ENCODE measurements around the gene RAB11FIP3. TPM values are rescaled to one million over a fixed set of nuclear protein-coding genes. Genes with fewer than 3 reads are reported as not detected.

RAB11FIP3 gene
- total and polyA plus RNA-seq, 2 of the 13 experiments (the other 11 are each of a cell fraction or from before 2014, with no cell fraction given) = 34.3 to 57.6 TPM

DNA sequence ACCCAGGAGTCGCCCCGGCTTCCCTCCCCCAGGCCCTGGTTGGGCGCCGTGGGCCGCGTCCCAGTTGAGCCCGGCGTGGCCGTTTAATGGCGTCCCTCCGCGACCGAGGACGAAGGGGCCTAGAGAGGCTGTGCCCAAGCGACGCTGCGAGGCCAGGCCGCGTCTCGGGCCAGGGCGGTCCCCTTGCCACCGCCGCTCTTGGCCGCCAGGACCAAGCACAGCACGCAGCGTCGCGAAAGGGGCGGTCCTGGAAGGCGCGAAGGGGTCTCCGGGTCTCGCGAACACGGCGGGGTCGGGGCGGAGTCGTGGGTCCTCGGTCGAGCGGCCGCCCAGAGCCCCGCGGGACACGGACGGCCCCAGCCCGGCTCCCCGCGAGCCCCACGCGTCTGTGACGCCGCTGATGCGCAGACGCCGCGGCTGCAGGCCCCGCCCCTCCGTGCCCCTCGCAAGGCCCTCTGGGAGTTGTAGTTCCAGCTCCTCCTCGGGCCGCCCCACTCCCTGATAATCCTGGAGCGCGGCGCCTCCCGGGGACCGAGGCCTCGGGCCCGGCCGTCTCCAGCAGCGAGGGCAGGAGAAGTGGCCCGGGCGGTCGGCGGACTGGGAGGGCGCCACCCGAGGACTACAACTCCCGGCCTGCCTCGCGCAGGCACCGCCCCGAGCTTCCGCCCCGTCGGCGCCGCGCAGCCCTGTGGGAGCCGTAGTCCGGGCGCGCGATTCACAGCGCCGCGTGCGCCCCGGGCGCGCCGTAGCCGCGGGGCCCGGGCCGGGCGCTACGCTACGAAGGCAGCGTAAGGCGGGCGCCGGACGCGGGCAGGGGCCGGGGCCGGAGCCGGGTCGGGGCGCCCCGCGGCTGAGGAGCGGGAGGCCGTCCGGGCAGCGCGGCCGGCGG, 101.8 kb downstream of the RAB11FIP3 start, which contains the start of gene CAPN15 (continued):
- TF ChIP-seq ZNF607 (CRISPR knock-in tag; IDR thresholded peaks at IDR 0.05; ENCODE audit: borderline replicate concordance) (peak; percentile 37; the same call in 1 of the 2 replicates), CHD2 (IDR thresholded peaks at IDR 0.05; ENCODE audit: low read depth, low read length) (peak; percentile 73), BRCA1 (CRISPR knock-in tag; IDR thresholded peaks at IDR 0.05) (no peak), MATR3 (CRISPR knock-in tag; IDR thresholded peaks at IDR 0.05) (no peak), ZNF780A (CRISPR knock-in tag; IDR thresholded peaks at IDR 0.05) (no peak), RCOR2 (CRISPR knock-in tag; IDR thresholded peaks at IDR 0.05) (no peak), NR2C2 (CRISPR knock-in tag; IDR thresholded peaks at IDR 0.05; ENCODE audit: borderline replicate concordance) (peak; percentile 84), CHD4 (IDR thresholded peaks at IDR 0.05; ENCODE audit: borderline replicate concordance, low read length) (no peak), ZNF354B (CRISPR knock-in tag; IDR thresholded peaks at IDR 0.05) (no peak), ZEB1 (IDR thresholded peaks at IDR 0.05; ENCODE audit: insufficient replicate concordance, low read depth) (no peak), NFYB (CRISPR knock-in tag; IDR thresholded peaks at IDR 0.05) (no peak; the same call in 1 of the 2 replicates), SYNCRIP (IDR thresholded peaks at IDR 0.05; ENCODE audit: insufficient read depth, low read depth, low read length) (no peak), KDM3A (CRISPR knock-in tag; IDR thresholded peaks at IDR 0.05; ENCODE audit: low read depth) (no peak; the same call in 1 of the 2 replicates), MAF1 (CRISPR knock-in tag; IDR thresholded peaks at IDR 0.05; ENCODE audit: borderline replicate concordance) (no peak), POLR2AphosphoS2 (IDR thresholded peaks at IDR 0.05; ENCODE audit: low read depth, low read length) (peak; percentile 94; the same call in 1 of the 2 replicates), ZBTB7B (CRISPR knock-in tag; IDR thresholded peaks at IDR 0.05) (no peak), TSC22D2 (CRISPR knock-in tag; IDR thresholded peaks at IDR 0.05; ENCODE audit: borderline replicate concordance) (no peak), GTF2F1 (IDR thresholded peaks at IDR 0.05; ENCODE audit: low read length) (no peak)
- TF ChIP-seq, protein P1, sequence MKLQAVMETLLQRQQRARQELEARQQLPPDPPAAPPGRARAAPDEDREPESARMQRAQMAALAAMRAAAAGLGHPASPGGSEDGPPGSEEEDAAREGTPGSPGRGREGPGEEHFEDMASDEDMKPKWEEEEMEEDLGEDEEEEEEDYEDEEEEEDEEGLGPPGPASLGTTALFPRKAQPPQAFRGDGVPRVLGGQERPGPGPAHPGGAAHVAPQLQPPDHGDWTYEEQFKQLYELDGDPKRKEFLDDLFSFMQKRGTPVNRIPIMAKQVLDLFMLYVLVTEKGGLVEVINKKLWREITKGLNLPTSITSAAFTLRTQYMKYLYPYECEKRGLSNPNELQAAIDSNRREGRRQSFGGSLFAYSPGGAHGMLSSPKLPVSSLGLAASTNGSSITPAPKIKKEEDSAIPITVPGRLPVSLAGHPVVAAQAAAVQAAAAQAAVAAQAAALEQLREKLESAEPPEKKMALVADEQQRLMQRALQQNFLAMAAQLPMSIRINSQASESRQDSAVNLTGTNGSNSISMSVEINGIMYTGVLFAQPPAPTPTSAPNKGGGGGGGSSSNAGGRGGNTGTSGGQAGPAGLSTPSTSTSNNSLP (IDR thresholded peaks at IDR 0.05; ENCODE audit: low read depth, low read length) = no peak
- TF ChIP-seq, protein P2, sequence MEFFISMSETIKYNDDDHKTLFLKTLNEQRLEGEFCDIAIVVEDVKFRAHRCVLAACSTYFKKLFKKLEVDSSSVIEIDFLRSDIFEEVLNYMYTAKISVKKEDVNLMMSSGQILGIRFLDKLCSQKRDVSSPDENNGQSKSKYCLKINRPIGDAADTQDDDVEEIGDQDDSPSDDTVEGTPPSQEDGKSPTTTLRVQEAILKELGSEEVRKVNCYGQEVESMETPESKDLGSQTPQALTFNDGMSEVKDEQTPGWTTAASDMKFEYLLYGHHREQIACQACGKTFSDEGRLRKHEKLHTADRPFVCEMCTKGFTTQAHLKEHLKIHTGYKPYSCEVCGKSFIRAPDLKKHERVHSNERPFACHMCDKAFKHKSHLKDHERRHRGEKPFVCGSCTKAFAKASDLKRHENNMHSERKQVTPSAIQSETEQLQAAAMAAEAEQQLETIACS (CRISPR knock-in tag; IDR thresholded peaks at IDR 0.05) = 0 out of 2 replicates have a peak, but pooled peaks have one; percentile 53
- TF ChIP-seq, protein P3, sequence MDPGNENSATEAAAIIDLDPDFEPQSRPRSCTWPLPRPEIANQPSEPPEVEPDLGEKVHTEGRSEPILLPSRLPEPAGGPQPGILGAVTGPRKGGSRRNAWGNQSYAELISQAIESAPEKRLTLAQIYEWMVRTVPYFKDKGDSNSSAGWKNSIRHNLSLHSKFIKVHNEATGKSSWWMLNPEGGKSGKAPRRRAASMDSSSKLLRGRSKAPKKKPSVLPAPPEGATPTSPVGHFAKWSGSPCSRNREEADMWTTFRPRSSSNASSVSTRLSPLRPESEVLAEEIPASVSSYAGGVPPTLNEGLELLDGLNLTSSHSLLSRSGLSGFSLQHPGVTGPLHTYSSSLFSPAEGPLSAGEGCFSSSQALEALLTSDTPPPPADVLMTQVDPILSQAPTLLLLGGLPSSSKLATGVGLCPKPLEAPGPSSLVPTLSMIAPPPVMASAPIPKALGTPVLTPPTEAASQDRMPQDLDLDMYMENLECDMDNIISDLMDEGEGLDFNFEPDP (CRISPR knock-in tag; conservative IDR thresholded peaks at IDR 0.05) = no peak
- TF ChIP-seq, protein P4, sequence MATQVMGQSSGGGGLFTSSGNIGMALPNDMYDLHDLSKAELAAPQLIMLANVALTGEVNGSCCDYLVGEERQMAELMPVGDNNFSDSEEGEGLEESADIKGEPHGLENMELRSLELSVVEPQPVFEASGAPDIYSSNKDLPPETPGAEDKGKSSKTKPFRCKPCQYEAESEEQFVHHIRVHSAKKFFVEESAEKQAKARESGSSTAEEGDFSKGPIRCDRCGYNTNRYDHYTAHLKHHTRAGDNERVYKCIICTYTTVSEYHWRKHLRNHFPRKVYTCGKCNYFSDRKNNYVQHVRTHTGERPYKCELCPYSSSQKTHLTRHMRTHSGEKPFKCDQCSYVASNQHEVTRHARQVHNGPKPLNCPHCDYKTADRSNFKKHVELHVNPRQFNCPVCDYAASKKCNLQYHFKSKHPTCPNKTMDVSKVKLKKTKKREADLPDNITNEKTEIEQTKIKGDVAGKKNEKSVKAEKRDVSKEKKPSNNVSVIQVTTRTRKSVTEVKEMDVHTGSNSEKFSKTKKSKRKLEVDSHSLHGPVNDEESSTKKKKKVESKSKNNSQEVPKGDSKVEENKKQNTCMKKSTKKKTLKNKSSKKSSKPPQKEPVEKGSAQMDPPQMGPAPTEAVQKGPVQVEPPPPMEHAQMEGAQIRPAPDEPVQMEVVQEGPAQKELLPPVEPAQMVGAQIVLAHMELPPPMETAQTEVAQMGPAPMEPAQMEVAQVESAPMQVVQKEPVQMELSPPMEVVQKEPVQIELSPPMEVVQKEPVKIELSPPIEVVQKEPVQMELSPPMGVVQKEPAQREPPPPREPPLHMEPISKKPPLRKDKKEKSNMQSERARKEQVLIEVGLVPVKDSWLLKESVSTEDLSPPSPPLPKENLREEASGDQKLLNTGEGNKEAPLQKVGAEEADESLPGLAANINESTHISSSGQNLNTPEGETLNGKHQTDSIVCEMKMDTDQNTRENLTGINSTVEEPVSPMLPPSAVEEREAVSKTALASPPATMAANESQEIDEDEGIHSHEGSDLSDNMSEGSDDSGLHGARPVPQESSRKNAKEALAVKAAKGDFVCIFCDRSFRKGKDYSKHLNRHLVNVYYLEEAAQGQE (IDR thresholded peaks at IDR 0.05; ENCODE audit: borderline replicate concordance in 1 of 2, low read depth in 1 of 2, low read length in 2 of 2) = no peak
